ENCODE measurements around the gene MIXL1. TPM values are rescaled to one million over a fixed set of nuclear protein-coding genes. Genes with fewer than 3 reads are reported as not detected.

The MIXL1 gene
- total RNA-seq, 1 donor from 2014 or later = not detected

GRCh38 chr1:226185141-226186036 lies 38.1 kb upstream of the MIXL1 start:
- peak overlapping the region; percentile 97 for H3K4me2 ChIP-seq
- H2AFZ ChIP-seq (replicated peaks) = no peak overlapping the region
- Mint-ChIP-seq H3K4me3 (peak overlapping the region; percentile 98), H3K27ac (peak overlapping the region; percentile 93), H3K4me1 (peaks cover 31% of the 10 kb centered on the region), H3K36me3 (peaks cover 7% of the 10 kb centered on the region), H3K27me3 (ENCODE audit: insufficient read depth, low read depth) (peaks cover 2% of the 10 kb centered on the region), H3K9me3 (no peaks in the 10 kb centered on the region)
- TF ChIP-seq, protein P1, sequence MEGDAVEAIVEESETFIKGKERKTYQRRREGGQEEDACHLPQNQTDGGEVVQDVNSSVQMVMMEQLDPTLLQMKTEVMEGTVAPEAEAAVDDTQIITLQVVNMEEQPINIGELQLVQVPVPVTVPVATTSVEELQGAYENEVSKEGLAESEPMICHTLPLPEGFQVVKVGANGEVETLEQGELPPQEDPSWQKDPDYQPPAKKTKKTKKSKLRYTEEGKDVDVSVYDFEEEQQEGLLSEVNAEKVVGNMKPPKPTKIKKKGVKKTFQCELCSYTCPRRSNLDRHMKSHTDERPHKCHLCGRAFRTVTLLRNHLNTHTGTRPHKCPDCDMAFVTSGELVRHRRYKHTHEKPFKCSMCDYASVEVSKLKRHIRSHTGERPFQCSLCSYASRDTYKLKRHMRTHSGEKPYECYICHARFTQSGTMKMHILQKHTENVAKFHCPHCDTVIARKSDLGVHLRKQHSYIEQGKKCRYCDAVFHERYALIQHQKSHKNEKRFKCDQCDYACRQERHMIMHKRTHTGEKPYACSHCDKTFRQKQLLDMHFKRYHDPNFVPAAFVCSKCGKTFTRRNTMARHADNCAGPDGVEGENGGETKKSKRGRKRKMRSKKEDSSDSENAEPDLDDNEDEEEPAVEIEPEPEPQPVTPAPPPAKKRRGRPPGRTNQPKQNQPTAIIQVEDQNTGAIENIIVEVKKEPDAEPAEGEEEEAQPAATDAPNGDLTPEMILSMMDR (IDR thresholded peaks at IDR 0.05) = no peak
- TF ChIP-seq EZH2phosphoT487 (IDR thresholded peaks at IDR 0.05) (no peak), EZH2 (IDR thresholded peaks at IDR 0.05) (no peak)
- H4K20me1 ChIP-seq (ENCODE audit: low read depth) = peaks cover 35% of the 10 kb centered on the region
- no peak for DNase-seq (ENCODE audit: low spot score)
- H3K79me2 ChIP-seq (ENCODE audit: low read depth) = peaks cover 62% of the 10 kb centered on the region
- H3K4me1 ChIP-seq = peaks cover 15% of the 10 kb centered on the region
- no peaks in the 10 kb centered on the region for H3K9me3 ChIP-seq (ENCODE audit: low read depth)
- H3K36me3 ChIP-seq = no peaks in the 10 kb centered on the region
- peak overlapping the region; percentile 76 for H3K9ac ChIP-seq
- peak overlapping the region; percentile 78 for H3K4me3 ChIP-seq
- H3K27me3 ChIP-seq = no peaks in the 10 kb centered on the region
- H3K27ac ChIP-seq = no peak overlapping the region
- H3F3A ChIP-seq (ENCODE audit: low read depth) = peaks cover 15% of the 10 kb centered on the region

DNA sequence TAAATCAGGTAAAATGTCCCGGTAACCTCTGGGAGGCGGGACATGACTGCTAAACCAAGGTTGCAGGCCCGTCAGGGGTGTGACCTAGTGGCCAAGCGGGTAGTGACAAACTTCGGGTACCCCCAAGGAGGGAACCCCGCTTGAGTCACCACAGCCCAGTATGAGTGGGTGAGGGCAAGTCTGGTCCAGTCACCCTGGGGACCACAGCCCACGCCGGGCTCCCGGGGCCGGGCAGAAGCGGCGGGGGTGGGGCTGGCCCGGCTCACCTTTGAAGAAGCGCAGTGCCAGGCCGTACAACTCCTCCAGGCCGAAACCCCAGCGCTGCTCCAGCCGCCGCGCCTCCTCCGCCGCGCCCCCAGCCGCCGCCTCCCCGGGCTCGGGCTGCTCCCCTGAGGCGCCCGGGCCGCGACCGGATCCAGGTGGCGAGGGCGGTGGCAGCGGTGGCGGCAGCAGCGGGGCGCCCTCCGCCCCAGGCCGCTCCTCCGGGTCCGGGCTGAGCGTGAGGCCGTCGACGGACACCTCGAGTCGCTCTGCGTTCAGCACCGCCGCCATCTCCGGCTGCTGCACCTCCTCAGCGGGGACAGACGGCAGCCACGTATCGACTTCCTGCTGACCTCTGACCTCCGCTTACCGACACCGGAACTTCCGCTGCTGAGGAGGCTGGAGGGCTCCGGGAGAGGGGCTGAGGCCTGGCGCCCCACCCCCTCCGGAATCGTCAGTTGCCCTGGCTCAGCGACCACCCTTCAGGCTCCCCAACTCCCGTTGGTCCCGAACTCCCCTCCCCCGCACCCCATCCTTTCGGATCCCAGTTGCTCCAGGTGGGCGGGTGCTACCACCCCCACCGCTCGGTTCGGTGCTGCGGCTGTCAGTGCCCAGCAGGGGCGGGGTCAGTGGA lies 37.1 kb upstream of the MIXL1 start, which contains the start of gene ACBD3:
Gene ACBD3 (minus strand): TSS at position 618 of the 895 bp plus-strand sequence. CDS start 66 bp downstream, at position 552.
- Histone ChIP-seq H2AFZ (replicated peaks) (peak within 1 kb of the TSS; percentile 92), H3K79me2 (ENCODE audit: low read depth) (peaks cover 52% of the 10 kb centered on the region), H3K9me3 (ENCODE audit: low read depth) (no peaks in the 10 kb centered on the region)

GRCh38 chr1:226187019-226187322 lies 36.5 kb upstream of the MIXL1 start:
- Histone ChIP-seq H3K4me2 (peak overlapping the region; percentile 97), H3K4me1 (peaks cover 15% of the 10 kb centered on the region), H3K27ac (peak overlapping the region; percentile 51), H3K27me3 (no peaks in the 10 kb centered on the region), H3K36me3 (no peaks in the 10 kb centered on the region), H3F3A (ENCODE audit: low read depth) (peaks cover 15% of the 10 kb centered on the region), H3K4me3 (peak overlapping the region; percentile 78), H3K79me2 (ENCODE audit: low read depth) (peaks cover 46% of the 10 kb centered on the region), H4K20me1 (ENCODE audit: low read depth) (peaks cover 30% of the 10 kb centered on the region), H2AFZ (replicated peaks) (peak overlapping the region; percentile 92), H3K9me3 (ENCODE audit: low read depth) (no peaks in the 10 kb centered on the region), H3K9ac (peak overlapping the region; percentile 76)
- H3K4me1 Mint-ChIP-seq = peaks cover 28% of the 10 kb centered on the region
- H3K36me3 Mint-ChIP-seq = peaks cover 4% of the 10 kb centered on the region
- H3K4me3 Mint-ChIP-seq = peak overlapping the region; percentile 94
- H3K27ac Mint-ChIP-seq = peak overlapping the region; percentile 29
- no peaks in the 10 kb centered on the region for H3K9me3 Mint-ChIP-seq
- DNase-seq (ENCODE audit: low spot score) = no peak
- no peak for TF ChIP-seq EZH2phosphoT487 (IDR thresholded peaks at IDR 0.05)
- TF ChIP-seq EZH2 (IDR thresholded peaks at IDR 0.05) = no peak
- TF ChIP-seq, protein P1 (IDR thresholded peaks at IDR 0.05) = no peak
- peaks cover 2% of the 10 kb centered on the region for H3K27me3 Mint-ChIP-seq (ENCODE audit: insufficient read depth, low read depth)

More for the DNA sequence above, 37.1 kb upstream of the MIXL1 start, which contains the start of gene ACBD3:
- Mint-ChIP-seq H3K36me3 (peaks cover 7% of the 10 kb centered on the region), H3K9me3 (no peaks in the 10 kb centered on the region), H3K27me3 (ENCODE audit: insufficient read depth, low read depth) (peaks cover 2% of the 10 kb centered on the region), H3K27ac (peak within 1 kb of the TSS; percentile 93), H3K4me1 (peaks cover 31% of the 10 kb centered on the region), H3K4me3 (peak within 1 kb of the TSS; percentile 98)
- Histone ChIP-seq H3K9ac (peak within 1 kb of the TSS; percentile 76), H3K27ac (peak within 1 kb of the TSS; percentile 51), H3K27me3 (no peaks in the 10 kb centered on the region), H3K4me2 (peak within 1 kb of the TSS; percentile 97), H4K20me1 (ENCODE audit: low read depth) (peaks cover 35% of the 10 kb centered on the region), H3K4me1 (peaks cover 15% of the 10 kb centered on the region), H3F3A (ENCODE audit: low read depth) (peaks cover 15% of the 10 kb centered on the region), H3K36me3 (no peaks in the 10 kb centered on the region), H3K4me3 (peak within 1 kb of the TSS; percentile 78)
- DNase-seq (ENCODE audit: low spot score) = peak; percentile 93
- peak; percentile 43 for TF ChIP-seq EZH2 (IDR thresholded peaks at IDR 0.05)
- no peak for TF ChIP-seq EZH2phosphoT487 (IDR thresholded peaks at IDR 0.05)
